H9 (cell line): ENCODE measurements around the gene AJAP1. TPM values are rescaled to one million over a fixed set of nuclear protein-coding genes. Genes with fewer than 3 reads are reported as not detected.

Source experiments
- DNase-seq: peaks from one replicate; pipeline ENCODE4 v3.0.0-alpha.2; 2017
- H2AFZ ChIP-seq: one replicate; pipeline ENCODE4 v1.6.1; 2013; ENCODE audit warnings: mild to moderate bottlenecking, low read length, control low read depth, moderate library complexity
- H2AK5ac ChIP-seq: 2 replicates; pipeline ENCODE4 v1.6.1; 2013; ENCODE audit warnings: low read length, control low read depth, mixed read lengths; ENCODE audit not compliant: insufficient read length
- H2BK120ac ChIP-seq: one replicate; pipeline ENCODE4 v1.6.1; 2013; ENCODE audit warnings: low read depth, mild to moderate bottlenecking, low read length, control low read depth, inconsistent platforms; ENCODE audit not compliant: poor library complexity, severe bottlenecking
- H2BK12ac ChIP-seq: 2 replicates; pipeline ENCODE4 v1.6.1; 2013; ENCODE audit warnings: low read length, control low read depth, mixed read lengths, low read depth; ENCODE audit not compliant: insufficient read length
- H2BK15ac ChIP-seq: 2 replicates; pipeline ENCODE4 v1.6.1; 2013; ENCODE audit warnings: low read depth, low read length, control low read depth
- H2BK20ac ChIP-seq: one replicate; pipeline ENCODE4 v1.6.1; 2013; ENCODE audit warnings: low read depth, mild to moderate bottlenecking, low read length, control low read depth, inconsistent platforms; ENCODE audit not compliant: poor library complexity, severe bottlenecking
- H2BK5ac ChIP-seq: 2 replicates; pipeline ENCODE4 v1.6.1; 2013; ENCODE audit warnings: low read length, control low read depth, mixed read lengths; ENCODE audit not compliant: insufficient read length
- H3K14ac ChIP-seq: 2 replicates; pipeline ENCODE4 v1.6.1; 2013; ENCODE audit warnings: low read length, control low read depth; ENCODE audit not compliant: insufficient read depth
- H3K18ac ChIP-seq: 2 replicates; pipeline ENCODE4 v1.6.1; 2013; ENCODE audit warnings: low read depth, mild to moderate bottlenecking, mixed read lengths, low read length, control low read depth; ENCODE audit not compliant: insufficient read length
- H3K23ac ChIP-seq: 2 replicates; pipeline ENCODE4 v1.6.1; 2013; ENCODE audit warnings: low read length, control low read depth, mixed read lengths, low read depth; ENCODE audit not compliant: insufficient read length
- H3K23me2 ChIP-seq: 2 replicates; pipeline ENCODE4 v1.6.1; 2013; ENCODE audit warnings: low read depth, mild to moderate bottlenecking, mixed read lengths, low read length, control low read depth; ENCODE audit not compliant: insufficient read length, poor library complexity, severe bottlenecking
- H3K27ac ChIP-seq: 2 replicates; pipeline ENCODE4 v1.5.1; 2013; ENCODE audit warnings: low read length, control low read depth, mixed read lengths, low read depth; ENCODE audit not compliant: insufficient read length
- H3K27me3 ChIP-seq: 2 replicates; pipeline ENCODE4 v1.6.1; 2013; ENCODE audit warnings: low read length, control low read depth, inconsistent platforms; ENCODE audit not compliant: insufficient read depth
- H3K4ac ChIP-seq: 2 replicates; pipeline ENCODE4 v1.6.1; 2013; ENCODE audit warnings: low read depth, mild to moderate bottlenecking, control low read depth, inconsistent platforms, low read length, moderate library complexity
- H3K4me1 ChIP-seq: 2 replicates; pipeline ENCODE4 v1.6.1; 2013; ENCODE audit warnings: low read length, control low read depth, inconsistent platforms; ENCODE audit not compliant: insufficient read depth
- H3K4me2 ChIP-seq: 2 replicates; pipeline ENCODE4 v1.6.1; 2013; ENCODE audit warnings: low read length, control low read depth, mixed read lengths; ENCODE audit not compliant: insufficient read length, insufficient read depth
- H3K56ac ChIP-seq: 2 replicates; pipeline ENCODE4 v1.6.1; 2013; ENCODE audit warnings: low read depth, mild to moderate bottlenecking, mixed read lengths, low read length, control low read depth; ENCODE audit not compliant: insufficient read length
- H3K79me1 ChIP-seq: 2 replicates; pipeline ENCODE4 v1.6.1; 2013; ENCODE audit warnings: low read depth, mild to moderate bottlenecking, moderate library complexity, low read length, control low read depth, inconsistent platforms; ENCODE audit not compliant: insufficient read depth, poor library complexity, severe bottlenecking
- H3K79me2 ChIP-seq: 2 replicates; pipeline ENCODE4 v1.6.1; 2013; ENCODE audit warnings: low read length, control low read depth, inconsistent platforms; ENCODE audit not compliant: insufficient read depth
- H3K9ac ChIP-seq: 2 replicates; pipeline ENCODE4 v1.6.1; 2013; ENCODE audit warnings: low read length, control low read depth, mixed read lengths; ENCODE audit not compliant: insufficient read length; ENCODE audit errors: extremely low read depth
- H3K9me3 ChIP-seq: one replicate; pipeline ENCODE4 v1.6.1; 2013; ENCODE audit warnings: low read depth, low read length, inconsistent platforms; ENCODE audit not compliant: control insufficient read depth
- H3T11ph ChIP-seq: one replicate; pipeline ENCODE4 v1.6.1; 2013; ENCODE audit warnings: mild to moderate bottlenecking, low read length, control low read depth, inconsistent platforms
- H4K20me1 ChIP-seq: one replicate; pipeline ENCODE4 v1.6.1; 2013; ENCODE audit not compliant: control insufficient read depth, insufficient read length, insufficient read depth
- H4K5ac ChIP-seq: 2 replicates; pipeline ENCODE4 v1.6.1; 2013; ENCODE audit warnings: low read depth, mild to moderate bottlenecking, mixed read lengths, low read length, control low read depth; ENCODE audit not compliant: insufficient read length
- H4K8ac ChIP-seq: replicated peaks from 2 replicates; pipeline ENCODE4 v1.6.1; 2013; ENCODE audit warnings: low read length, control low read depth, mixed read lengths, low read depth; ENCODE audit not compliant: insufficient read length
- H4K91ac ChIP-seq: 2 replicates; pipeline ENCODE4 v1.6.1; 2013; ENCODE audit warnings: low read depth, mild to moderate bottlenecking, moderate library complexity, mixed read lengths, low read length, control low read depth; ENCODE audit not compliant: insufficient read length
- H3K27ac Mint-ChIP-seq, 3 experiments: 2 replicates in 2 of 3; 3 replicates in 1 of 3; pipeline ENCODE4 v1.8.0; 2020 to 2021; ENCODE audit warnings: mixed read lengths in 3 of 3, mild to moderate bottlenecking in 1 of 3, moderate library complexity in 1 of 3
- H3K27me3 Mint-ChIP-seq: 2 replicates; pipeline ENCODE4 v1.8.0; 2021; ENCODE audit warnings: low read depth, mild to moderate bottlenecking, moderate library complexity, mixed read lengths
- H3K36me3 Mint-ChIP-seq, 3 experiments: 2 replicates in 2 of 3; 3 replicates in 1 of 3; pipeline ENCODE4 v1.8.0; 2020 to 2021; ENCODE audit warnings: low read depth in 3 of 3, mixed read lengths in 3 of 3; ENCODE audit not compliant: insufficient read depth in 1 of 3
- H3K4me1 Mint-ChIP-seq, 2 experiments: 2 replicates each; pipeline ENCODE4 v1.8.0; 2020; ENCODE audit warnings: mixed read lengths in 2 of 2
- H3K4me3 Mint-ChIP-seq, 2 experiments: 2 replicates in 1 of 2; 3 replicates in 1 of 2; pipeline ENCODE4 v1.8.0; 2020 to 2021; ENCODE audit warnings: mild to moderate bottlenecking in 2 of 2, mixed read lengths in 2 of 2, moderate library complexity in 1 of 2
- H3K9me3 Mint-ChIP-seq, 2 experiments: 2 replicates in 1 of 2; 3 replicates in 1 of 2; pipeline ENCODE4 v1.8.0; 2020; ENCODE audit warnings: mild to moderate bottlenecking in 2 of 2, mixed read lengths in 2 of 2, moderate library complexity in 1 of 2
- CTCF ChIP-seq: fragments of 200-600 bp; sonication (generic); conservative IDR thresholded peaks from 3 replicates; pipeline ENCODE4 v1.8.0; 2021; ENCODE audit warnings: antibody characterized with exemption, mild to moderate bottlenecking
- WGBS: extraction: QIAGEN DNeasy Blood & Tissue Kit; methylation state at CpG from one replicate; pipeline ENCODE4 v1.1.7; 2013; ENCODE audit warnings: missing lambda C conversion rate, low lambda C conversion rate, mixed read lengths; ENCODE audit not compliant: insufficient read length; ENCODE audit errors: extremely low coverage; 5-methylcytosine and 5-hydroxymethylcytosine counted together
- total RNA-seq: library from RNA; stranded (reverse); gene quantifications from 2 replicates; pipeline ENCODE4 v1.2.1, GENCODE V29; 2021

AJAP1 gene
- total RNA-seq, 1 experiment from 2014 or later = 8.6 TPM

GRCh38 chr1:4837031-4837600 lies 182.7 kb downstream of the AJAP1 start:
- Histone ChIP-seq H3K56ac (no peak overlapping the region), H3K4me1 (no peaks in the 10 kb centered on the region), H2AK5ac (no peak overlapping the region), H4K8ac (no peak overlapping the region), H3K4ac (no peak overlapping the region), H3K23me2 (no peaks in the 10 kb centered on the region), H2BK12ac (no peak overlapping the region), H2AFZ (no peak overlapping the region), H3K79me1 (no peaks in the 10 kb centered on the region), H2BK15ac (no peak overlapping the region), H4K20me1 (no peaks in the 10 kb centered on the region), H2BK20ac (no peak overlapping the region), H3K9me3 (peaks cover 5% of the 10 kb centered on the region), H4K5ac (no peak overlapping the region), H3K4me2 (no peak overlapping the region), H2BK5ac (no peak overlapping the region), H3K27ac (no peak overlapping the region), H2BK120ac (no peak overlapping the region), H3K9ac (no peak overlapping the region), H3K23ac (no peak overlapping the region), H3T11ph (no peak overlapping the region), H3K14ac (no peak overlapping the region), H3K79me2 (no peaks in the 10 kb centered on the region), H4K91ac (no peak overlapping the region), H3K27me3 (no peaks in the 10 kb centered on the region), H3K18ac (no peak overlapping the region)
- H3K9me3 Mint-ChIP-seq = peaks cover 24 to 26% of the 10 kb centered on the region in 2 experiments
- WGBS = no CpG with 5 or more reads among the region's 4 CpGs
- no peak overlapping the region for H3K4me3 Mint-ChIP-seq
- no peak overlapping the region for H3K27ac Mint-ChIP-seq
- peaks cover 0 to 3% of the 10 kb centered on the region in 2 experiments; a peak in 2 of 4 replicates for H3K4me1 Mint-ChIP-seq
- no peak for TF ChIP-seq CTCF
- peaks cover 4 to 12% (median 12%) of the 10 kb centered on the region in 3 experiments; a peak in 5 of 7 replicates for H3K36me3 Mint-ChIP-seq
- H3K27me3 Mint-ChIP-seq = no peaks in the 10 kb centered on the region; the same call in none of the 2 replicates
- DNase-seq = no peak
